ENCODE data around the gene MED12L.
"Not testable (repeated sequence)": the region's sequence is repeated elsewhere in the genome, so short reads cannot be mapped to it uniquely, and the experiment has no call there.

Gene MED12L

GRCh38 chr3:151391720-151392119, 306.3 kb downstream of the MED12L start:
- no peak for DNase-seq

- DNase-seq, result not testable (repeated sequence)
Observed at GRCh38 chr3:151392191-151392590, 306.7 kb downstream of the MED12L start.

- no peak for DNase-seq
Observed at GRCh38 chr3:151393146-151393830, 307.8 kb downstream of the MED12L start.

GRCh38 chr3:151393941-151394340, 308.5 kb downstream of the MED12L start:
- no peak for DNase-seq

- DNase-seq, result no peak
Observed at GRCh38 chr3:151394611-151395010, 309.1 kb downstream of the MED12L start.

- no peak for DNase-seq
Observed at GRCh38 chr3:151395806-151396205, 310.3 kb downstream of the MED12L start.

- DNase-seq, result no peak
Observed at GRCh38 chr3:151398895-151399294, 313.4 kb downstream of the MED12L start.

- DNase-seq, result no peak
Observed at GRCh38 chr3:151400341-151400740, 314.9 kb downstream of the MED12L start.

- DNase-seq, result no peak
Observed at GRCh38 chr3:151402349-151402748, 316.9 kb downstream of the MED12L start.

- no peak for DNase-seq
Observed at GRCh38 chr3:151403246-151403645, 317.8 kb downstream of the MED12L start.

GRCh38 chr3:151404316-151404715, 318.9 kb downstream of the MED12L start:
- DNase-seq, result no peak

GRCh38 chr3:151407928-151408327, 322.5 kb downstream of the MED12L start:
- DNase-seq, result no peak

GRCh38 chr3:151410891-151411559, 325.6 kb downstream of the MED12L start:
- DNase-seq, result no peak

- DNase-seq, result no peak
Observed at GRCh38 chr3:151412989-151413388, 327.5 kb downstream of the MED12L start.

- DNase-seq, result no peak
Observed at GRCh38 chr3:151415289-151415688, 329.8 kb downstream of the MED12L start.

GRCh38 chr3:151419806-151420205, 334.3 kb downstream of the MED12L start:
- no peak for DNase-seq

GRCh38 chr3:151421938-151422337, 336.5 kb downstream of the MED12L start:
- no peak for DNase-seq

- DNase-seq, result no peak
Observed at GRCh38 chr3:151423091-151423490, 337.6 kb downstream of the MED12L start.

GRCh38 chr3:151425627-151426340, 340.3 kb downstream of the MED12L start:
- no peak for DNase-seq

GRCh38 chr3:151426341-151426657, 340.8 kb downstream of the MED12L start:
- DNase-seq, result no peak

GRCh38 chr3:151428386-151428785, 342.9 kb downstream of the MED12L start:
- DNase-seq, result no peak

GRCh38 chr3:151430821-151431484, 345.5 kb downstream of the MED12L start:
- DNase-seq, result no peak

GRCh38 chr3:151431940-151432339, 346.5 kb downstream of the MED12L start:
- DNase-seq, result no peak

All from activated CD4-positive, alpha-beta T cell treated with anti-CD3 and anti-CD28 coated beads, Interleukin-2, amount 50 U/mL, for 1 hour (primary cell).